Testis (tissue), 3 donors: ENCODE measurements around the gene GDNF. TPM values are rescaled to one million over a fixed set of nuclear protein-coding genes. Genes with fewer than 3 reads are reported as not detected.

Source experiments
- DNase-seq: peaks from one replicate; pipeline ENCODE4 v3.0.0-alpha.2; 2019
- H3K27ac ChIP-seq, 2 donors: fragments of 200-600 bp; sonication (generic); one replicate each; pipeline ENCODE4 v1.5.1; 2019
- H3K27me3 ChIP-seq: fragments of 200-600 bp; sonication (generic); one replicate; pipeline ENCODE4 v1.5.1; 2019
- H3K36me3 ChIP-seq: fragments of 200-600 bp; sonication (generic); one replicate; pipeline ENCODE4 v1.5.1; 2017; ENCODE audit warnings: low read depth; ENCODE audit errors: missing control alignments
- H3K4me1 ChIP-seq: fragments of 200-600 bp; sonication (generic); one replicate; pipeline ENCODE4 v1.5.1; 2019
- H3K4me3 ChIP-seq, 2 donors: fragments of 200-600 bp; sonication (generic); one replicate each; pipeline ENCODE4 v1.5.1; 2017 to 2019
- H3K9me3 ChIP-seq: fragments of 200-600 bp; sonication (generic); one replicate; pipeline ENCODE4 v1.5.1; 2017
- POLR2A ChIP-seq: fragments of 450-650 bp; IDR thresholded peaks from one replicate; pipeline ENCODE4 v1.6.1; 2017; ENCODE audit warnings: antibody characterized with exemption, mild to moderate bottlenecking, moderate library complexity
- WGBS, 2 donors: methylation state at CpG; one replicate each; pipeline ENCODE4 v1.1.5; 2018; 5-methylcytosine and 5-hydroxymethylcytosine counted together
- intact Hi-C: fragments of 100-400 bp; cut with DNase I; formaldehyde crosslinking; loops from one replicate; pipeline ENCODE4 v1.15.1; 2023; ENCODE audit warnings: low total_unique reads
- polyA plus RNA-seq: library from polyadenylated mRNA; stranded (reverse); fragments of 350-450 nt; fragmentation: Illumina TruSeq; extraction: RNeasy Lipid Tissue Mini Kit (QIAGEN cat#74804); gene quantifications from one replicate; pipeline ENCODE4 v1.2.3, GENCODE V29; 2014; ENCODE audit warnings: low read depth, low replicate concordance; ENCODE audit not compliant: insufficient read depth
- total RNA-seq, 2 donors: library from RNA; depleted of rRNA; stranded (reverse); fragments of >200 nt; gene quantifications; one replicate each; pipeline ENCODE4 v1.2.3, GENCODE V29; 2016
- TF ChIP-seq, protein P1 (sequence below), 3 experiments: fragments of 450-650 bp in 2 of 3; fragments of 200-600 bp in 1 of 3; sonication (generic) in 1 of 3; IDR thresholded peaks; one replicate each; pipeline ENCODE4 v1.5.1; 2016 to 2019; ENCODE audit warnings: antibody characterized with exemption in 3 of 3, mild to moderate bottlenecking in 2 of 3, moderate library complexity in 1 of 3

Gene GDNF
- total and polyA plus RNA-seq, 3 donors from 2014 or later = 0.37 to 0.71 (median 0.49) TPM

DNA sequence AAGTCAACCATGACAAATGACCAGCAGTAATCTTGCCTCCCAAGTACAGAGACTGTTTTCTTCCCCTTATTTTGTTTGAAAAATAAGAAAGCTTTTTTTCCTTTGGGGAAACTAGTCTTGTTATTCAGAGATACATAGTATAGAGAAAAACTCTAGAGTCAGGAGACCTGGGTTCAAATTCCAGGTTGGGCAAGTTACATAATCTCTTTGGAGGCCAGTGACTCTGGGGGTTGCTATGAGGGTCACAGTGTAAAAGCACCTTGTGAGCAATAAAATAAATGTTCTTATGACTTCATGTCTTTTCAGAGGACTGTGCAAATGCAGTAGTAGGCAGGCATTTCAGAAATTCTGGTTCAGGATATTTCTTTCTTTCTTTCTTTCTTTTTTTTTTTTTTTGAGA lies 71.5 kb downstream of the GDNF start:
- intact Hi-C loops = no loop called here
- H3K27me3 ChIP-seq = no peaks in the 10 kb centered on the region
- no peak for DNase-seq
- no peaks in the 10 kb centered on the region for H3K4me1 ChIP-seq
- no peaks in the 10 kb centered on the region for H3K36me3 ChIP-seq
- H3K4me3 ChIP-seq = no peak overlapping the region
- H3K27ac ChIP-seq = no peak overlapping the region
- no peaks in the 10 kb centered on the region for H3K9me3 ChIP-seq
- TF ChIP-seq, protein P1, sequence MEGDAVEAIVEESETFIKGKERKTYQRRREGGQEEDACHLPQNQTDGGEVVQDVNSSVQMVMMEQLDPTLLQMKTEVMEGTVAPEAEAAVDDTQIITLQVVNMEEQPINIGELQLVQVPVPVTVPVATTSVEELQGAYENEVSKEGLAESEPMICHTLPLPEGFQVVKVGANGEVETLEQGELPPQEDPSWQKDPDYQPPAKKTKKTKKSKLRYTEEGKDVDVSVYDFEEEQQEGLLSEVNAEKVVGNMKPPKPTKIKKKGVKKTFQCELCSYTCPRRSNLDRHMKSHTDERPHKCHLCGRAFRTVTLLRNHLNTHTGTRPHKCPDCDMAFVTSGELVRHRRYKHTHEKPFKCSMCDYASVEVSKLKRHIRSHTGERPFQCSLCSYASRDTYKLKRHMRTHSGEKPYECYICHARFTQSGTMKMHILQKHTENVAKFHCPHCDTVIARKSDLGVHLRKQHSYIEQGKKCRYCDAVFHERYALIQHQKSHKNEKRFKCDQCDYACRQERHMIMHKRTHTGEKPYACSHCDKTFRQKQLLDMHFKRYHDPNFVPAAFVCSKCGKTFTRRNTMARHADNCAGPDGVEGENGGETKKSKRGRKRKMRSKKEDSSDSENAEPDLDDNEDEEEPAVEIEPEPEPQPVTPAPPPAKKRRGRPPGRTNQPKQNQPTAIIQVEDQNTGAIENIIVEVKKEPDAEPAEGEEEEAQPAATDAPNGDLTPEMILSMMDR (IDR thresholded peaks at IDR 0.05) = no peak
- TF ChIP-seq POLR2A = no peak

- H3K4me3 ChIP-seq = no peak overlapping the region
- TF ChIP-seq POLR2A = no peak
- TF ChIP-seq, protein P1 (IDR thresholded peaks at IDR 0.05) = no peak
- no peak for DNase-seq
- no peak overlapping the region for H3K27ac ChIP-seq
- no peaks in the 10 kb centered on the region for H3K4me1 ChIP-seq
- 73 to 74% methylated on average over 4 of the region's 4 CpGs for WGBS, 2 donors
- no peaks in the 10 kb centered on the region for H3K9me3 ChIP-seq
- intact Hi-C loops = no loop called here
- no peaks in the 10 kb centered on the region for H3K27me3 ChIP-seq
- H3K36me3 ChIP-seq = no peaks in the 10 kb centered on the region
These were observed 71.9 kb downstream of the GDNF start for GRCh38 chr5:37767961-37768360.

DNA sequence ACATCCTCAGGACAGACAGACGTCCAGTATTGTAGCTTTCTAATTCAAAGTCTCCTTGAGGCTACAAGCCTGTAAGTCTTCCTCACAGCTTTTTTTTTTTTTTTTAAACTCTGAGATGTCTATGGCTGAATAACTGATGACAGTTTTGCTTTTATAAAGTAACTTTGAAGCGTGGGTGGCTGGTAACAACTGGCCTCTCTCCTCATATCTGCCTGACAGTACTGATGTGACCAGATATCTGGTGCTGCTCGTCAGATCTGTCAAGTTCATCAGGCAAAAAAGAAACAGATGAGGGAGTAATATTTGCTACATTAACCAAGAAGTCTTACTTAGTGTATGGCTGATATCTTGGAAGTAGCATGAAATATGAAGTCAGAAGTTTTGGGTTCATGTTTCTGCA lies 72.6 kb downstream of the GDNF start:
- H3K4me3 ChIP-seq = no peak overlapping the region
- TF ChIP-seq, protein P1 (IDR thresholded peaks at IDR 0.05) = no peak
- no peak for TF ChIP-seq POLR2A
- no peaks in the 10 kb centered on the region for H3K9me3 ChIP-seq
- no peaks in the 10 kb centered on the region for H3K36me3 ChIP-seq
- H3K4me1 ChIP-seq = no peaks in the 10 kb centered on the region
- 62 to 84% methylated on average over 3 of the region's 3 CpGs for WGBS, 2 donors
- intact Hi-C loops = no loop called here
- H3K27ac ChIP-seq = no peak overlapping the region
- DNase-seq = no peak
- H3K27me3 ChIP-seq = no peaks in the 10 kb centered on the region
